GM23338 (cell line): Measurements from ENCODE around the gene KCNMA1. TPM values are rescaled to one million over a fixed set of nuclear protein-coding genes. Genes with fewer than 3 reads are reported as not detected.
A peak's percentile ranks its signal among the peaks of the same experiment; 100 is the strongest.

Source experiments
- ATAC-seq: fragments of 200-7000 bp; cut with Tn5 transposase; 3 replicates; pipeline ENCODE4 v1.9.1; 2020
- DNase-seq: peaks from one replicate; pipeline ENCODE4 v3.0.0-alpha.2; 2015; ENCODE audit warnings: low spot score
- H2AFZ ChIP-seq: fragments of 200-600 bp; sonication (generic); 2 replicates; pipeline ENCODE4 v1.8.0; 2016; ENCODE audit warnings: antibody characterized with exemption, mild to moderate bottlenecking, moderate library complexity
- H3F3A ChIP-seq: fragments of 200-600 bp; sonication (generic); replicated peaks from 2 replicates; pipeline ENCODE4 v1.8.0; 2017; ENCODE audit warnings: antibody characterized with exemption, mixed run types, low read depth
- H3K27ac ChIP-seq: fragments of 200-600 bp; sonication (generic); 2 replicates; pipeline ENCODE4 v1.6.1; 2016; ENCODE audit warnings: low read depth
- H3K27me3 ChIP-seq: fragments of 200-600 bp; sonication (generic); 2 replicates; pipeline ENCODE4 v1.8.0; 2016; ENCODE audit warnings: mild to moderate bottlenecking, mixed run types, moderate library complexity; ENCODE audit not compliant: insufficient read depth
- H3K36me3 ChIP-seq: fragments of 200-600 bp; sonication (generic); 2 replicates; pipeline ENCODE4 v1.8.0; 2016; ENCODE audit warnings: mild to moderate bottlenecking; ENCODE audit not compliant: insufficient read depth
- H3K4me1 ChIP-seq: fragments of 200-600 bp; sonication (generic); 2 replicates; pipeline ENCODE4 v1.8.0; 2016; ENCODE audit warnings: mild to moderate bottlenecking, moderate library complexity; ENCODE audit not compliant: insufficient read depth
- H3K4me2 ChIP-seq: fragments of 200-600 bp; sonication (generic); 2 replicates; pipeline ENCODE4 v1.7.1; 2017; ENCODE audit warnings: mixed run types
- H3K4me3 ChIP-seq: fragments of 200-600 bp; sonication (generic); 2 replicates; pipeline ENCODE4 v1.6.1; 2016; ENCODE audit warnings: mixed run types
- H3K79me2 ChIP-seq: fragments of 200-600 bp; sonication (generic); replicated peaks from 2 replicates; pipeline ENCODE4 v1.8.0; 2017; ENCODE audit warnings: mild to moderate bottlenecking; ENCODE audit not compliant: insufficient read depth
- H3K9me2 ChIP-seq: fragments of 200-600 bp; sonication (generic); 2 replicates; pipeline ENCODE4 v1.8.0; 2017; ENCODE audit not compliant: insufficient read depth
- H4K20me1 ChIP-seq: fragments of 200-600 bp; sonication (generic); replicated peaks from 2 replicates; pipeline ENCODE4 v1.8.0; 2017; ENCODE audit warnings: mild to moderate bottlenecking; ENCODE audit not compliant: insufficient read depth
- H3K27ac Mint-ChIP-seq: 2 replicates; pipeline ENCODE4 v1.8.0; 2020; ENCODE audit warnings: inconsistent platforms, mild to moderate bottlenecking, moderate library complexity, mixed read lengths
- H3K27me3 Mint-ChIP-seq: 3 replicates; pipeline ENCODE4 v1.8.0; 2022; ENCODE audit warnings: low read depth, mild to moderate bottlenecking, moderate library complexity, mixed read lengths, inconsistent platforms; ENCODE audit not compliant: insufficient read depth, poor library complexity
- H3K36me3 Mint-ChIP-seq: 3 replicates; pipeline ENCODE4 v1.8.0; 2021; ENCODE audit warnings: low read depth, mild to moderate bottlenecking, inconsistent platforms, moderate library complexity, mixed read lengths
- H3K4me1 Mint-ChIP-seq: 3 replicates; pipeline ENCODE4 v1.8.0; 2020; ENCODE audit warnings: mild to moderate bottlenecking, inconsistent platforms, mixed read lengths
- H3K4me3 Mint-ChIP-seq: 3 replicates; pipeline ENCODE4 v1.8.0; 2021; ENCODE audit warnings: moderate library complexity, mild to moderate bottlenecking, inconsistent platforms, mixed read lengths
- H3K9me3 Mint-ChIP-seq: 3 replicates; pipeline ENCODE4 v1.8.0; 2020; ENCODE audit warnings: moderate library complexity, mild to moderate bottlenecking, inconsistent platforms, mixed read lengths
- CREB1 ChIP-seq: fragments of 250-450 bp; sonication (Bioruptor Pico); IDR thresholded peaks from 2 replicates; pipeline ENCODE4 v1.5.0; 2020; ENCODE audit warnings: low read depth, mild to moderate bottlenecking, moderate library complexity
- EZH2 ChIP-seq: fragments of 200-600 bp; sonication (generic); IDR thresholded peaks from one replicate; pipeline ENCODE4 v1.8.0; 2017; ENCODE audit warnings: antibody characterized with exemption, mild to moderate bottlenecking, low read depth; ENCODE audit not compliant: unreplicated experiment
- ZNF331 ChIP-seq: fragments of 250-450 bp; sonication (Bioruptor Pico); IDR thresholded peaks from 2 replicates; pipeline ENCODE4 v1.5.0; 2020; ENCODE audit warnings: low read depth, mild to moderate bottlenecking, moderate library complexity
- polyA plus RNA-seq: library from polyadenylated mRNA; unstranded; fragments of >200 nt; fragmentation: Nextera tagmentation; extraction: Ambion mirVana; gene quantifications from 2 replicates; pipeline ENCODE4 v1.2.1, GENCODE V29; 2016
- total RNA-seq: library from RNA; depleted of rRNA; stranded (reverse); fragments of >200 nt; shearing (Covaris generic); gene quantifications from 2 replicates; pipeline ENCODE4 v1.2.3, GENCODE V29; 2014
- TF ChIP-seq, protein P1 (sequence below): IDR thresholded peaks from one replicate; pipeline ENCODE4 v1.6.1; 2018; ENCODE audit warnings: antibody characterized with exemption; ENCODE audit not compliant: unreplicated experiment
- TF ChIP-seq, protein P2 (sequence below): IDR thresholded peaks from 2 replicates; pipeline ENCODE4 v1.6.1; 2016; ENCODE audit warnings: antibody characterized with exemption
- TF ChIP-seq, protein P3 (sequence below), 2 experiments: fragments of 200-600 bp in 1 of 2; sonication (generic) in 1 of 2; conservative IDR thresholded peaks; 2 replicates each; pipeline versions ENCODE4 v1.5.1 to v1.6.1; 2016 to 2017; ENCODE audit warnings: antibody characterized with exemption in 2 of 2, low read depth in 2 of 2, mild to moderate bottlenecking in 2 of 2, moderate library complexity in 1 of 2

KCNMA1 gene
- total and polyA plus RNA-seq, 2 experiments from 2014 or later, result 8.2 to 9.0 TPM

DNA sequence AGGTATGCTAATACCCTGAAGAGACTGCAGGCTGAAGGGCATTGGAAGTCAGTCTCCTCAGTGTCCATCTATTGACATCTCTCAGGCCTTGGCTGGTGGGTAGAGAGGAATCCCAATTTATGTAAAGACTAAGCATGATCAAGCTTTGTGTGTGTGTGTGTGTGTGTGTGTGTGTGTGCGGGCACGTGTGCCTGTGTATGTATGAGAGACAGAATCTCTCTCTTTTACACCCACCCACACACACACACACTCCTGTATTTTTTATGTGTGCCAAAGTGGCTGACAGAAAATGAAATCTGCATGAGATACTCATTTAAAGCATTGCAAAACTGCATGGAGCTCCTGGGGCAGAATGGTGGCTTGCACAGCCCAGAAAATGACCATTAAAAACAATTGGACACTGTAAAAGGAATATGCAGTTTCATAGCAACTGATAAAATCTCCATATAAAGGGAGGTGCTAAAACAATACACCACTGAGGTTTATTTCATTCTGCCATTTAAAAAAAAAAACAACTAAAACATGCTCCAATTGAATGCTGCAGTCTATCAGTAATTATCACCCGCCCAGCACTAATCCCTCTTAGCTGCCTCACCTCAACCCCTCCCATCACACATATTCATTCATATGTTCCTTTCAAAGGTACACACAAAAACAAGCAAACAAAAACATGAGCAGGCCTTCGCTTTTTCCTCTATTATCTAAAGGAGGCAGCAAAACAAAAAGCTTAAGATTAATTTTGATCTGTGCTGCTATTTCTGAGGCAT, 385.0 kb downstream of the KCNMA1 start (continued):
- TF ChIP-seq, protein P1, sequence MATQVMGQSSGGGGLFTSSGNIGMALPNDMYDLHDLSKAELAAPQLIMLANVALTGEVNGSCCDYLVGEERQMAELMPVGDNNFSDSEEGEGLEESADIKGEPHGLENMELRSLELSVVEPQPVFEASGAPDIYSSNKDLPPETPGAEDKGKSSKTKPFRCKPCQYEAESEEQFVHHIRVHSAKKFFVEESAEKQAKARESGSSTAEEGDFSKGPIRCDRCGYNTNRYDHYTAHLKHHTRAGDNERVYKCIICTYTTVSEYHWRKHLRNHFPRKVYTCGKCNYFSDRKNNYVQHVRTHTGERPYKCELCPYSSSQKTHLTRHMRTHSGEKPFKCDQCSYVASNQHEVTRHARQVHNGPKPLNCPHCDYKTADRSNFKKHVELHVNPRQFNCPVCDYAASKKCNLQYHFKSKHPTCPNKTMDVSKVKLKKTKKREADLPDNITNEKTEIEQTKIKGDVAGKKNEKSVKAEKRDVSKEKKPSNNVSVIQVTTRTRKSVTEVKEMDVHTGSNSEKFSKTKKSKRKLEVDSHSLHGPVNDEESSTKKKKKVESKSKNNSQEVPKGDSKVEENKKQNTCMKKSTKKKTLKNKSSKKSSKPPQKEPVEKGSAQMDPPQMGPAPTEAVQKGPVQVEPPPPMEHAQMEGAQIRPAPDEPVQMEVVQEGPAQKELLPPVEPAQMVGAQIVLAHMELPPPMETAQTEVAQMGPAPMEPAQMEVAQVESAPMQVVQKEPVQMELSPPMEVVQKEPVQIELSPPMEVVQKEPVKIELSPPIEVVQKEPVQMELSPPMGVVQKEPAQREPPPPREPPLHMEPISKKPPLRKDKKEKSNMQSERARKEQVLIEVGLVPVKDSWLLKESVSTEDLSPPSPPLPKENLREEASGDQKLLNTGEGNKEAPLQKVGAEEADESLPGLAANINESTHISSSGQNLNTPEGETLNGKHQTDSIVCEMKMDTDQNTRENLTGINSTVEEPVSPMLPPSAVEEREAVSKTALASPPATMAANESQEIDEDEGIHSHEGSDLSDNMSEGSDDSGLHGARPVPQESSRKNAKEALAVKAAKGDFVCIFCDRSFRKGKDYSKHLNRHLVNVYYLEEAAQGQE, result no peak
- no peak for TF ChIP-seq EZH2
- no peak for TF ChIP-seq CREB1 (CRISPR knock-in tag)
- TF ChIP-seq ZNF331 (CRISPR knock-in tag), result no peak
- TF ChIP-seq, protein P2, sequence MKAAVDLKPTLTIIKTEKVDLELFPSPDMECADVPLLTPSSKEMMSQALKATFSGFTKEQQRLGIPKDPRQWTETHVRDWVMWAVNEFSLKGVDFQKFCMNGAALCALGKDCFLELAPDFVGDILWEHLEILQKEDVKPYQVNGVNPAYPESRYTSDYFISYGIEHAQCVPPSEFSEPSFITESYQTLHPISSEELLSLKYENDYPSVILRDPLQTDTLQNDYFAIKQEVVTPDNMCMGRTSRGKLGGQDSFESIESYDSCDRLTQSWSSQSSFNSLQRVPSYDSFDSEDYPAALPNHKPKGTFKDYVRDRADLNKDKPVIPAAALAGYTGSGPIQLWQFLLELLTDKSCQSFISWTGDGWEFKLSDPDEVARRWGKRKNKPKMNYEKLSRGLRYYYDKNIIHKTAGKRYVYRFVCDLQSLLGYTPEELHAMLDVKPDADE, result no peak

DNA sequence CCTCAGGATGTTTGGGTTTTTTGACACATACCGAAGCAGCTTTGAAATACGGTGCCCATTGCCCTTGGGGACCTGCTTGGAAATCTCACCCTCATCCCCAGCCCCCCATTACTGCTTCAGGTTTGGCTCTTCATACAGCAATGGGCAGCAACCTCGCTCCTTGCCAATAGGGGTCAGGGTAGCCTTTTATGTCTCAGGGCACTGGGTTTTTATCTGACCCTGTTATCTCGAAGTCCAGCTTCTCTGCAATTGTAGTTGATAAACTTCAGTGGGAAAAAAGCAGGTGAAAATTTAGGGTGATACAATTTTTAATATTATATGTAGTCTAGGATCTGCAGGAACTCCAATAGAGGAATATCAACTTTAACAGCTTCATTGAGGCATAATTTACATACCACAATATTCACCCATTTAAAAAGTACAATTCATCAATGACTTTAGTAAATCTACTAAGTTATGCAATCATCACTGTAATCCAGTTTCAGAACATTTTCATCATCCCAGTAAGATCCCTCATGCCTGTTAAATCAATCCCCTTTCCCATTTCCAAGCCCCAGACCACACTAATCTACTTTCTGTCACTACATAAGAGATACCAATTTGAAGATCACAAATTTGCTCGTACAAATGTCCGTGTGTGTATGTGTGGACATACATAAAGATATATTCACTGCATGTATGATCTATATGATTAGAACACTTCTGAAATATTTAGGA, 386.2 kb downstream of the KCNMA1 start:
- no peaks in the 10 kb centered on the region for H3K4me1 ChIP-seq
- no peaks in the 10 kb centered on the region for H3K9me2 ChIP-seq
- H3F3A ChIP-seq, result no peaks in the 10 kb centered on the region
- DNase-seq, result peak; percentile 76
- Mint-ChIP-seq H3K4me1 (peaks cover 4% of the 10 kb centered on the region), H3K27me3 (peaks cover 2% of the 10 kb centered on the region), H3K9me3 (no peaks in the 10 kb centered on the region), H3K36me3 (no peaks in the 10 kb centered on the region), H3K4me3 (no peak overlapping the region), H3K27ac (no peak overlapping the region)
- peak; percentile 94 for ATAC-seq
- TF ChIP-seq CREB1 (CRISPR knock-in tag), result no peak
- TF ChIP-seq, protein P3, sequence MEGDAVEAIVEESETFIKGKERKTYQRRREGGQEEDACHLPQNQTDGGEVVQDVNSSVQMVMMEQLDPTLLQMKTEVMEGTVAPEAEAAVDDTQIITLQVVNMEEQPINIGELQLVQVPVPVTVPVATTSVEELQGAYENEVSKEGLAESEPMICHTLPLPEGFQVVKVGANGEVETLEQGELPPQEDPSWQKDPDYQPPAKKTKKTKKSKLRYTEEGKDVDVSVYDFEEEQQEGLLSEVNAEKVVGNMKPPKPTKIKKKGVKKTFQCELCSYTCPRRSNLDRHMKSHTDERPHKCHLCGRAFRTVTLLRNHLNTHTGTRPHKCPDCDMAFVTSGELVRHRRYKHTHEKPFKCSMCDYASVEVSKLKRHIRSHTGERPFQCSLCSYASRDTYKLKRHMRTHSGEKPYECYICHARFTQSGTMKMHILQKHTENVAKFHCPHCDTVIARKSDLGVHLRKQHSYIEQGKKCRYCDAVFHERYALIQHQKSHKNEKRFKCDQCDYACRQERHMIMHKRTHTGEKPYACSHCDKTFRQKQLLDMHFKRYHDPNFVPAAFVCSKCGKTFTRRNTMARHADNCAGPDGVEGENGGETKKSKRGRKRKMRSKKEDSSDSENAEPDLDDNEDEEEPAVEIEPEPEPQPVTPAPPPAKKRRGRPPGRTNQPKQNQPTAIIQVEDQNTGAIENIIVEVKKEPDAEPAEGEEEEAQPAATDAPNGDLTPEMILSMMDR (conservative IDR thresholded peaks at IDR 0.05; ENCODE audit: low read depth in 2 of 2), result peak; percentile 75 to 85
- TF ChIP-seq, protein P1, result no peak
- H3K36me3 ChIP-seq, result no peaks in the 10 kb centered on the region
- no peaks in the 10 kb centered on the region for H4K20me1 ChIP-seq
- H3K27ac ChIP-seq, result no peak overlapping the region
- H3K4me3 ChIP-seq, result no peak overlapping the region
- H3K27me3 ChIP-seq, result no peaks in the 10 kb centered on the region
- H2AFZ ChIP-seq, result no peak overlapping the region
- no peak overlapping the region for H3K4me2 ChIP-seq
- no peaks in the 10 kb centered on the region for H3K79me2 ChIP-seq
